NK-92 (cell line): Measurements from ENCODE around the gene RFC2.

ENCODE experiments used
- DNase-seq: peaks from one replicate; lab custom pipeline; 2025; ENCODE audit not compliant: unreplicated experiment; lab: John Stamatoyannopoulos, UW

The RFC2 gene

GRCh38 chr7:74194686-74195085 is 59.5 kb downstream of the RFC2 start:
- no peak for DNase-seq

GRCh38 chr7:74193913-74194312 is 60.3 kb downstream of the RFC2 start:
- DNase-seq: no peak

- no peak for DNase-seq
Observed at GRCh38 chr7:74193054-74193453, 61.1 kb downstream of the RFC2 start.

- DNase-seq: no peak
Observed at GRCh38 chr7:74191231-74191630, 63.0 kb downstream of the RFC2 start.

- no peak for DNase-seq
Observed at GRCh38 chr7:74190259-74190658, 63.9 kb downstream of the RFC2 start.

GRCh38 chr7:74187915-74188675 is 66.1 kb downstream of the RFC2 start:
- no peak for DNase-seq

GRCh38 chr7:74185636-74186035 is 68.6 kb downstream of the RFC2 start:
- no peak for DNase-seq

GRCh38 chr7:74185016-74185415 is 69.2 kb downstream of the RFC2 start:
- DNase-seq: no peak

- no peak for DNase-seq
Observed at GRCh38 chr7:74183653-74184450, 70.3 kb downstream of the RFC2 start.

- no peak for DNase-seq
Observed at GRCh38 chr7:74183142-74183541, 71.1 kb downstream of the RFC2 start.

- no peak for DNase-seq
Observed at GRCh38 chr7:74182453-74183090, 71.6 kb downstream of the RFC2 start.

GRCh38 chr7:74181821-74182220 is 72.4 kb downstream of the RFC2 start:
- DNase-seq: no peak
